Body of pancreas (tissue), 4 donors: ENCODE results near the gene MIAT.

ENCODE experiments used
- POLR2A ChIP-seq, 3 donors: fragments of 450-650 bp; IDR thresholded peaks; one replicate each; pipeline ENCODE4 v1.6.1; 2016; ENCODE audit warnings: antibody characterized with exemption in 3 of 3, mild to moderate bottlenecking in 2 of 3
- TF ChIP-seq, protein P1 (sequence below), 7 experiments: fragments of 450-650 bp in 4 of 7; fragments of 200-600 bp in 3 of 7; sonication (generic) in 3 of 7; IDR thresholded peaks; one replicate each; pipeline ENCODE4 v1.5.1; 2016 to 2019; ENCODE audit warnings: antibody characterized with exemption in 7 of 7

DNA sequence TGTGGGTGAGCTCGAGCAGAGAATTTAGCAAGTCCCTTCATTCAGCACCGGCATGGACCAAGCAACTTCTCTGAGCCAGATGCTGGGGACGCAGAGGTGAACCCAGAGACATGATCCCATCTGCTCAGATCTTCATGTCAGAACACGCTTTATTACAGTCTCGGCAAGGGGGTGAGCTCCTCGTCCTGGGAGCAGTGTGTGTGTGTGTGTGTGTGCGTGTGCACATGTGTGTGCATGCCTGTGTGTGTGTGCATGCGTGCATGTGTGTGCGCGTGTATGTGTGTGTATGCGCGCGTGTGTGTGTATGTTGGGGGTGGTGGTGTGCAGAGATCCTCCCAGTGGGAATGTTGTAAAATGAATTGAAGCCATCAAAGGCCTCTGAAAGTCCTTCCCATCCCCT lies 9.8 kb downstream of the MIAT start:
- no peak for TF ChIP-seq POLR2A (IDR thresholded peaks at IDR 0.05)
- TF ChIP-seq, protein P1, sequence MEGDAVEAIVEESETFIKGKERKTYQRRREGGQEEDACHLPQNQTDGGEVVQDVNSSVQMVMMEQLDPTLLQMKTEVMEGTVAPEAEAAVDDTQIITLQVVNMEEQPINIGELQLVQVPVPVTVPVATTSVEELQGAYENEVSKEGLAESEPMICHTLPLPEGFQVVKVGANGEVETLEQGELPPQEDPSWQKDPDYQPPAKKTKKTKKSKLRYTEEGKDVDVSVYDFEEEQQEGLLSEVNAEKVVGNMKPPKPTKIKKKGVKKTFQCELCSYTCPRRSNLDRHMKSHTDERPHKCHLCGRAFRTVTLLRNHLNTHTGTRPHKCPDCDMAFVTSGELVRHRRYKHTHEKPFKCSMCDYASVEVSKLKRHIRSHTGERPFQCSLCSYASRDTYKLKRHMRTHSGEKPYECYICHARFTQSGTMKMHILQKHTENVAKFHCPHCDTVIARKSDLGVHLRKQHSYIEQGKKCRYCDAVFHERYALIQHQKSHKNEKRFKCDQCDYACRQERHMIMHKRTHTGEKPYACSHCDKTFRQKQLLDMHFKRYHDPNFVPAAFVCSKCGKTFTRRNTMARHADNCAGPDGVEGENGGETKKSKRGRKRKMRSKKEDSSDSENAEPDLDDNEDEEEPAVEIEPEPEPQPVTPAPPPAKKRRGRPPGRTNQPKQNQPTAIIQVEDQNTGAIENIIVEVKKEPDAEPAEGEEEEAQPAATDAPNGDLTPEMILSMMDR (IDR thresholded peaks at IDR 0.05) = no peak
